Endothelial cell of umbilical vein (primary cell): Measurements from ENCODE around the gene CXXC4. TPM values are rescaled to one million over a fixed set of nuclear protein-coding genes. Genes with fewer than 3 reads are reported as not detected.

Experiments
- BruUV-seq: library from RNA; stranded (reverse); fragments of 400-500 nt; replicated peaks from 2 replicates; lab custom pipeline; 2021; lab: Mats Ljungman, UMichigan
- CTCF ChIA-PET: fragments of 300-600, 350-600 bp; sonication (Branson Sonifier 250); formaldehyde crosslinking; loops from one replicate; lab custom pipeline; 2021; ENCODE audit warnings: antibody characterized with exemption, inconsistent platforms; lab: Charles Lee
- POLR2A ChIA-PET: fragments of 300-600, 350-600 bp; sonication (Branson Sonifier 250); formaldehyde crosslinking; loops from one replicate; lab custom pipeline; 2021; ENCODE audit warnings: antibody characterized with exemption, inconsistent platforms; lab: Charles Lee
- DNase-seq: peaks from one replicate; pipeline ENCODE4 v3.0.0-alpha.2; 2011; ENCODE audit warnings: low read depth, low spot score
- FAIRE-seq: peaks from 2 replicates; lab custom pipeline; 2011; peaks lifted over from hg19 to GRCh38; lab: Jason Lieb, UNC
- H2AFZ ChIP-seq: 2 replicates; pipeline ENCODE4 v1.6.0; 2012; ENCODE audit warnings: low read depth, low read length, control low read depth, inconsistent platforms
- H3K27ac ChIP-seq: 2 replicates; pipeline ENCODE4 v1.5.1; 2011; ENCODE audit warnings: low read depth, mild to moderate bottlenecking, control low read depth, low read length, moderate library complexity; ENCODE audit not compliant: insufficient read depth
- H3K27me3 ChIP-seq, 2 experiments: 2 replicates each; pipeline versions ENCODE4 v1.6.0 to v1.6.1; 2011; ENCODE audit warnings: low read length in 2 of 2, mixed read lengths in 1 of 2; ENCODE audit not compliant: control insufficient read depth in 2 of 2, insufficient read depth in 2 of 2
- H3K36me3 ChIP-seq, 2 experiments: 2 replicates in 1 of 2; 3 replicates in 1 of 2; pipeline ENCODE4 v1.5.1; 2011; ENCODE audit warnings: low read length in 2 of 2, mild to moderate bottlenecking in 1 of 2, moderate library complexity in 1 of 2; ENCODE audit not compliant: control insufficient read depth in 2 of 2, insufficient read depth in 2 of 2; ENCODE audit errors: extremely low read depth in 1 of 2
- H3K4me1 ChIP-seq: 3 replicates; pipeline ENCODE4 v1.5.1; 2011; ENCODE audit warnings: mild to moderate bottlenecking, low read length; ENCODE audit not compliant: control insufficient read depth, insufficient read depth; ENCODE audit errors: extremely low read depth
- H3K4me2 ChIP-seq: 2 replicates; pipeline ENCODE4 v1.6.1; 2011; ENCODE audit warnings: low read length, control low read depth, mixed read lengths; ENCODE audit not compliant: insufficient read depth
- H3K4me3 ChIP-seq, 3 experiments: fragments of 200-600 bp in 1 of 3; sonication (generic), shearing (Covaris generic) in 1 of 3; replicated peaks in 1 of 3; 2 replicates each; pipeline ENCODE4 v1.5.1; 2011 to 2016; ENCODE audit warnings: control low read depth in 3 of 3, low read length in 3 of 3, mild to moderate bottlenecking in 2 of 3, inconsistent platforms in 1 of 3, low read depth in 1 of 3, moderate library complexity in 1 of 3; ENCODE audit not compliant: insufficient read depth in 1 of 3
- H3K79me2 ChIP-seq: 2 replicates; pipeline ENCODE4 v1.6.0; 2012; ENCODE audit warnings: low read length, inconsistent platforms; ENCODE audit not compliant: control insufficient read depth, insufficient read depth
- H3K9ac ChIP-seq: replicated peaks from 2 replicates; pipeline ENCODE3; 2011; ENCODE audit warnings: low read length, control low read depth; ENCODE audit not compliant: insufficient read depth; ENCODE audit errors: extremely low read depth
- H3K9me1 ChIP-seq: replicated peaks from 3 replicates; pipeline ENCODE4 v1.6.0; 2011; ENCODE audit warnings: mild to moderate bottlenecking, low read length; ENCODE audit not compliant: control insufficient read depth, insufficient read depth; ENCODE audit errors: extremely low read depth
- H3K9me3 ChIP-seq: replicated peaks from 2 replicates; pipeline ENCODE4 v1.5.1; 2012; ENCODE audit warnings: low read length, inconsistent platforms; ENCODE audit not compliant: control insufficient read depth, insufficient read depth
- H4K20me1 ChIP-seq: replicated peaks from 2 replicates; pipeline ENCODE3; 2011; ENCODE audit warnings: mild to moderate bottlenecking, low read length; ENCODE audit not compliant: control insufficient read depth, insufficient read depth; ENCODE audit errors: extremely low read depth
- CTCF ChIP-seq, 2 donors: IDR thresholded peaks; 1 replicate in 1 of 2; 2 replicates in 1 of 2; pipeline ENCODE4 v1.5.1; 2011; ENCODE audit warnings: low read length in 2 of 2, mild to moderate bottlenecking in 2 of 2, moderate library complexity in 2 of 2, control low read depth in 1 of 2, inconsistent platforms in 1 of 2, low read depth in 1 of 2; ENCODE audit not compliant: insufficient read depth in 1 of 2; ENCODE audit errors: extremely low read depth in 1 of 2
- EZH2 ChIP-seq: IDR thresholded peaks from 2 replicates; pipeline ENCODE4 v1.6.1; 2012; ENCODE audit warnings: borderline replicate concordance, low read depth, mild to moderate bottlenecking, moderate library complexity, low read length, inconsistent platforms; ENCODE audit not compliant: severe bottlenecking
- FOS ChIP-seq: IDR thresholded peaks from 2 replicates; pipeline ENCODE4 v1.6.1; 2011; ENCODE audit warnings: mild to moderate bottlenecking, low read length, moderate library complexity, borderline replicate concordance; ENCODE audit not compliant: insufficient read depth
- GATA2 ChIP-seq: IDR thresholded peaks from 2 replicates; pipeline ENCODE4 v1.7.0; 2011; ENCODE audit warnings: low read depth, mild to moderate bottlenecking, moderate library complexity, mixed read lengths, low read length; ENCODE audit not compliant: insufficient read length, insufficient read depth
- JUN ChIP-seq: IDR thresholded peaks from 2 replicates; pipeline ENCODE4 v1.6.1; 2011; ENCODE audit warnings: borderline replicate concordance, low read depth; ENCODE audit not compliant: insufficient read length, insufficient read depth
- MAX ChIP-seq: IDR thresholded peaks from 2 replicates; pipeline ENCODE4 v1.6.1; 2011; ENCODE audit not compliant: insufficient read depth, insufficient read length
- MYC ChIP-seq: IDR thresholded peaks from one replicate; pipeline ENCODE4 v1.6.1; 2011; ENCODE audit warnings: mild to moderate bottlenecking, low read depth, low read length
- POLR2A ChIP-seq: IDR thresholded peaks from 2 replicates; pipeline ENCODE4 v1.6.1; 2012; ENCODE audit warnings: low read depth, mild to moderate bottlenecking, control low read depth, low read length
- POLR2AphosphoS5 ChIP-seq: IDR thresholded peaks from 2 replicates; pipeline ENCODE4 v1.6.1; 2012; ENCODE audit warnings: low read depth, mild to moderate bottlenecking, control low read depth, low read length, moderate library complexity; ENCODE audit not compliant: insufficient read depth
- dilution Hi-C: fragments of 300-500 bp; cut with MboI; formaldehyde crosslinking; loops from one replicate; pipeline ENCODE4 v1.15.0; 2019; ENCODE audit warnings: low sequenced_read_pairs; ENCODE audit not compliant: extremely low pct_ligation_motif_present
- intact Hi-C: fragments of 100-400 bp; cut with micrococcal nuclease; formaldehyde crosslinking; loops from one replicate; pipeline ENCODE4 v1.10.0; 2022
- polyA plus RNA-seq, 4 experiments: library from polyadenylated mRNA; depleted of rRNA in 3 of 4; stranded (reverse) in 3 of 4; unstranded in 1 of 4; fragments of >200 nt; gene quantifications; 2 replicates each; pipeline versions ENCODE4 v1.2.1 to v1.2.3, GENCODE V29; 2011 to 2012; ENCODE audit warnings: missing spikeins in 1 of 4
- total RNA-seq: library from RNA; stranded (reverse); gene quantifications from 2 replicates; pipeline ENCODE4 v1.2.3, GENCODE V29; 2021

Gene CXXC4
- total and polyA plus RNA-seq, 2 donors (not counting 3 experiments of a cell fraction or from before 2014, with no cell fraction given), result not detected

- Histone ChIP-seq H3K9me3 (no peaks in the 10 kb centered on the region), H3K4me1 (no peaks in the 10 kb centered on the region), H3K36me3 (no peaks in the 10 kb centered on the region), H4K20me1 (no peaks in the 10 kb centered on the region), H3K27me3 (no peaks in the 10 kb centered on the region), H3K9ac (no peak overlapping the region), H2AFZ (no peak overlapping the region), H3K4me3 (no peak overlapping the region), H3K27ac (no peak overlapping the region), H3K4me2 (no peak overlapping the region), H3K9me1 (no peaks in the 10 kb centered on the region), H3K79me2 (no peaks in the 10 kb centered on the region)
- dilution Hi-C loops (no loop called here), intact Hi-C loops (no loop called here)
- DNase-seq (no peak), FAIRE-seq (no peak)
- ChIA-PET CTCF (no interaction called here), POLR2A (no interaction called here)
- TF ChIP-seq FOS (no peak), CTCF (IDR thresholded peaks at IDR 0.05; ENCODE audit: extremely low read depth in 1 of 2, insufficient read depth in 1 of 2, low read depth in 1 of 2, low read length in 2 of 2) (no peak), EZH2 (no peak), MYC (no peak), MAX (no peak), GATA2 (no peak), POLR2AphosphoS5 (no peak), POLR2A (no peak), JUN (no peak)
- BruUV-seq, result no TSS peak
Observed at GRCh38 chr4:104421566-104421965, 73.1 kb downstream of the CXXC4 start.
